HG02970 (cell line): ENCODE data around the gene FEZF1.

Experiments
- ATAC-seq: cut with Tn5 transposase; IDR thresholded peaks from one replicate; pipeline ENCODE4 v1.9.1; 2021; ENCODE audit warnings: mild to moderate bottlenecking, moderate library complexity, moderate number of reproducible peaks; ENCODE audit not compliant: unreplicated experiment, low FRiP score

The FEZF1 gene

GRCh38 chr7:122273117-122273516 is 31.4 kb downstream of the FEZF1 start:
- no peak for ATAC-seq

- no peak for ATAC-seq
Measured at GRCh38 chr7:122269241-122269640, 35.3 kb downstream of the FEZF1 start.

GRCh38 chr7:122268101-122268500 is 36.4 kb downstream of the FEZF1 start:
- ATAC-seq, result no peak

- ATAC-seq, result no peak
Measured at GRCh38 chr7:122262246-122262645, 42.3 kb downstream of the FEZF1 start.

GRCh38 chr7:122261442-122261841 is 43.1 kb downstream of the FEZF1 start:
- ATAC-seq, result no peak

- ATAC-seq, result no peak
Measured at GRCh38 chr7:122261016-122261415, 43.5 kb downstream of the FEZF1 start.

- ATAC-seq, result no peak
Measured at GRCh38 chr7:122260336-122260735, 44.2 kb downstream of the FEZF1 start.

GRCh38 chr7:122258971-122259370 is 45.6 kb downstream of the FEZF1 start:
- ATAC-seq, result no peak

- ATAC-seq, result no peak
Measured at GRCh38 chr7:122257056-122257455, 47.5 kb downstream of the FEZF1 start.

- ATAC-seq, result no peak
Measured at GRCh38 chr7:122256046-122256445, 48.5 kb downstream of the FEZF1 start.

GRCh38 chr7:122255454-122255853 is 49.1 kb downstream of the FEZF1 start:
- ATAC-seq, result no peak
